Lung (tissue), 12 donors: Measurements from ENCODE around the gene DOCK1. TPM values are rescaled to one million over a fixed set of nuclear protein-coding genes. Genes with fewer than 3 reads are reported as not detected.

Source experiments
- ATAC-seq: fragments of 200-7000 bp; cut with Tn5 transposase; one replicate; pipeline ENCODE4 v1.9.1; 2020; ENCODE audit warnings: moderate number of reproducible peaks; ENCODE audit not compliant: insufficient read depth, low FRiP score
- DNase-seq, 3 donors: peaks; one replicate each; pipeline ENCODE4 v3.0.0-alpha.2; 2013 to 2017
- H3K27ac ChIP-seq, 2 donors: one replicate each; pipeline ENCODE4 v1.5.1; 2013; ENCODE audit warnings: mild to moderate bottlenecking in 2 of 2, moderate library complexity in 2 of 2, control low read depth in 1 of 2, inconsistent platforms in 1 of 2, low read depth in 1 of 2, low read length in 1 of 2
- H3K27me3 ChIP-seq, 3 donors: one replicate each; pipeline ENCODE4 v1.5.1; 2013; ENCODE audit warnings: low read length in 2 of 3; ENCODE audit not compliant: control insufficient read depth in 3 of 3, insufficient read depth in 3 of 3
- H3K36me3 ChIP-seq, 4 donors: one replicate each; pipeline ENCODE4 v1.5.1; 2013; ENCODE audit warnings: low read length in 4 of 4, mild to moderate bottlenecking in 1 of 4, moderate library complexity in 1 of 4; ENCODE audit not compliant: control insufficient read depth in 4 of 4, insufficient read depth in 4 of 4
- H3K4me1 ChIP-seq, 5 donors: one replicate each; pipeline ENCODE4 v1.5.1; 2013; ENCODE audit warnings: low read length in 5 of 5, mild to moderate bottlenecking in 2 of 5, moderate library complexity in 1 of 5; ENCODE audit not compliant: control insufficient read depth in 5 of 5, insufficient read depth in 5 of 5
- H3K4me3 ChIP-seq: one replicate; pipeline ENCODE4 v1.5.1; 2013; ENCODE audit warnings: mild to moderate bottlenecking, control low read depth, moderate library complexity
- H3K9ac ChIP-seq, 2 donors: one replicate each; pipeline ENCODE4 v1.5.1; 2013; ENCODE audit warnings: low read length in 2 of 2, control low read depth in 1 of 2; ENCODE audit not compliant: insufficient read depth in 1 of 2
- H3K9me3 ChIP-seq, 4 donors: one replicate each; pipeline ENCODE4 v1.5.1; 2013; ENCODE audit warnings: low read length in 3 of 4, mild to moderate bottlenecking in 1 of 4, moderate library complexity in 1 of 4; ENCODE audit not compliant: control insufficient read depth in 4 of 4, insufficient read depth in 3 of 4
- CTCF ChIP-seq: IDR thresholded peaks from 2 replicates; pipeline ENCODE4 v1.5.1; 2012; ENCODE audit warnings: mild to moderate bottlenecking; ENCODE audit errors: control extremely low read depth, extremely low read depth
- WGBS, 2 donors: extraction: QIAGEN DNeasy Blood & Tissue Kit; methylation state at CpG; one replicate each; pipeline ENCODE4 v1.1.7; 2013; 5-methylcytosine and 5-hydroxymethylcytosine counted together
- polyA plus RNA-seq, 2 donors: library from polyadenylated mRNA; stranded (reverse); fragments of 200-250 nt; gene quantifications; one replicate each; pipeline ENCODE4 v1.2.1, GENCODE V29; 2013
- total RNA-seq, 2 donors: library from RNA; depleted of rRNA in 1 of 2; stranded (reverse); fragments of >200 nt in 1 of 2; gene quantifications; one replicate each; pipeline ENCODE4 v1.2.1, GENCODE V29; 2014 to 2021
- donor health status: control.
- donor health status: control.
- donor health status: Bipolar disorder and iron deficiency.
- donor health status: healthy.
- donor health status: DM: yes; HTN: yes; CAD: no.

Gene DOCK1
- total and polyA plus RNA-seq, 4 donors = 11.2 to 102 (median 30.5) TPM

- no peak overlapping the region for H3K27ac ChIP-seq
- no peak overlapping the region for H3K9ac ChIP-seq
- no peak for TF ChIP-seq CTCF
- no peak overlapping the region for H3K4me3 ChIP-seq
- H3K36me3 ChIP-seq = no peaks in the 10 kb centered on the region
- no peaks in the 10 kb centered on the region for H3K9me3 ChIP-seq
- 86 to 89% methylated on average over 6 of the region's 6 CpGs for WGBS, 2 donors
- DNase-seq (no peak), ATAC-seq (no peak)
- H3K4me1 ChIP-seq = peaks cover 0 to 10% (median 5%) of the 10 kb centered on the region in 5 donors
- no peaks in the 10 kb centered on the region for H3K27me3 ChIP-seq
Observed at GRCh38 chr10:127318396-127318795, 413.2 kb downstream of the DOCK1 start.

GRCh38 chr10:127319271-127319670 is 414.0 kb downstream of the DOCK1 start:
- Histone ChIP-seq H3K36me3 (no peaks in the 10 kb centered on the region), H3K9ac (no peak overlapping the region), H3K9me3 (no peaks in the 10 kb centered on the region), H3K4me1 (peaks cover 0 to 5% (median 1%) of the 10 kb centered on the region in 5 donors), H3K27ac (no peak overlapping the region), H3K27me3 (no peaks in the 10 kb centered on the region), H3K4me3 (no peak overlapping the region)
- 96 to 98% methylated on average over 9 of the region's 9 CpGs for WGBS, 2 donors
- ATAC-seq = no peak
- DNase-seq = no peak
- no peak for TF ChIP-seq CTCF

- ATAC-seq = no peak
- Histone ChIP-seq H3K9me3 (no peaks in the 10 kb centered on the region), H3K36me3 (no peaks in the 10 kb centered on the region), H3K27ac (no peak overlapping the region), H3K9ac (no peak overlapping the region), H3K4me3 (no peak overlapping the region), H3K4me1 (peaks cover 0 to 5% (median 0%) of the 10 kb centered on the region in 5 donors), H3K27me3 (no peaks in the 10 kb centered on the region)
- no peak for DNase-seq
- 95 to 97% methylated on average over 10 of the region's 10 CpGs for WGBS, 2 donors
- no peak for TF ChIP-seq CTCF
Observed at GRCh38 chr10:127319691-127320090, 414.5 kb downstream of the DOCK1 start.

GRCh38 chr10:127320176-127320575 is 414.9 kb downstream of the DOCK1 start:
- H3K4me1 ChIP-seq = peaks cover 0 to 5% (median 0%) of the 10 kb centered on the region in 5 donors
- H3K27me3 ChIP-seq = no peaks in the 10 kb centered on the region
- DNase-seq (no peak), ATAC-seq (no peak)
- H3K27ac ChIP-seq = no peak overlapping the region
- TF ChIP-seq CTCF = no peak
- no peaks in the 10 kb centered on the region for H3K36me3 ChIP-seq
- WGBS, 2 donors = 70 to 82% methylated on average over 9 of the region's 9 CpGs
- no peak overlapping the region for H3K9ac ChIP-seq
- no peaks in the 10 kb centered on the region for H3K9me3 ChIP-seq
- H3K4me3 ChIP-seq = no peak overlapping the region
